Stimulated activated CD4-positive, alpha-beta T cell treated with anti-CD3 and anti-CD28 coated beads, Interleukin-2, amount 100 ng/mL, for 4 hours (primary cell): ENCODE data around the gene INPP5J.
"Not testable (repeated sequence)": the region's sequence is repeated elsewhere in the genome, so short reads cannot be mapped to it uniquely, and the experiment has no call there.

Experiments used
- DNase-seq: peaks from one replicate; pipeline ENCODE4 v3.0.0-alpha.2; 2020; ENCODE audit warnings: low read depth

Gene INPP5J

DNA sequence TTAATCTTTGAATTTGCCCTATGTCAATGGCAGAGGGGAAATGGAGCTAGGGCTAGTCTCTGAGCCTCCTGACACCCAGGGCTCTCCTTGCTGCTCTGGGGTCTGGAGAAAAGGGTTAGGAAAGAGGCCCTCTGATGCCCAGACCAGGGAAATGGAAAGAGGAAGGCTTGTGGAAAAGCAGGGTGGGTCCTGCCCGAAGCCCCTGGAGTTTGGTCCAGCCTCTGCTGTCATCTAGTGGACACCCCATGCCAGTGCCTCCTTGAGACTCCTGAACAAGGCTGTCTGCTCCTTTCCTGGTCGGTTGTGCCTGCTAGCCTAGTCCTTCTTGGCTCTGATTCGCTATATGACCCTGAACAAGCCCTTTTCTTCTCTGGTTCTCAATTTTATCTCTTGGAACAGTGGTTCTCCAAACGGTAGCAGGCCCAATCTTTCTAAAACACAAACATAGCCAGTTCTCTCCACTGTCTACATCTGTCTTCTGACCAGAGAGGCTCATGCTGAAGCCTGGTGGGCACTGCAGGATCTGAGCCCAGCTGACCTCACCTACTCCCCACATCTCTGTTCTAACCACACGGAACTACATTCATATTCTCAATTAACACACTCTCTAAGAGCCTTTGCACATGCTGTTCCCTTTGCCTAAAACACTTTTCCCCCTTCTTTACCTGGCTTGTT lies 26.3 kb downstream of the INPP5J start:
- no peak for DNase-seq

DNA sequence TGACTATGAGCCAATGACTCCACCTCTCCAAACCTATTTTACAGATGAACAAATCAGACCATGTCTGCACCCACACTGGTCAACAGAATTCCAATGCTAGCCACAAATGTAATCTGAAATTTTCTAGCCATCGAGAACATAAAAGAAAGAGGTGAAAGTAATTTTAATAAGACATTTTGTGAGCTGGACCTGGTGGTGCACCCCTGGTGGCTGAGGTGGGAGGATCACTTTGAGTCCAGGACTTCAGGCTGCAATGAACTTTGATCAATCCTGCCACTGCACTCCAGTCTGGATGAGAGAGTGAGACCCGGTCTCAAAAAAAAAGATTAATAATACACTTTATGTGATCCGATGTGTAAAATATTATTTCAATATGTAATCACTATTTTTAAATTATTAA lies 27.8 kb downstream of the INPP5J start:
- DNase-seq, result no peak

DNA sequence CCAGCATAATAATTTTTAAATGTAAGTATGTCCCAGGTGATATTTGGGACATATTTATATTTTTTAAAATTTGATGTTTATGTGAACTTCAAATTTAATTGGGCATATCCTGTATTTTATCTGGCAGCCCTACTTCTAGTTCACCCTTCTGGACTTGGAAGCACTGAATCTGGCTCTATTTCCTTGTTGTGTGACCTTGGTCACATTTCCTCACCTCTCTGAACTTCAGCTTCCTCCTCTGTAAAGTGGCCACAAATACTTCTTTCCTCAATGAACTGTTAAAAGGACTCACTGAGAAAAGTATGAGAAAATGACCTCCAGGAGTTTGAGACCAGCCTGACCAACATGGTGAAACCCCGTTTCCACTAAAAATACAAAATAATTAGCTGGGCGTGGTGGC lies 29.1 kb downstream of the INPP5J start:
- DNase-seq, result no peak

DNA sequence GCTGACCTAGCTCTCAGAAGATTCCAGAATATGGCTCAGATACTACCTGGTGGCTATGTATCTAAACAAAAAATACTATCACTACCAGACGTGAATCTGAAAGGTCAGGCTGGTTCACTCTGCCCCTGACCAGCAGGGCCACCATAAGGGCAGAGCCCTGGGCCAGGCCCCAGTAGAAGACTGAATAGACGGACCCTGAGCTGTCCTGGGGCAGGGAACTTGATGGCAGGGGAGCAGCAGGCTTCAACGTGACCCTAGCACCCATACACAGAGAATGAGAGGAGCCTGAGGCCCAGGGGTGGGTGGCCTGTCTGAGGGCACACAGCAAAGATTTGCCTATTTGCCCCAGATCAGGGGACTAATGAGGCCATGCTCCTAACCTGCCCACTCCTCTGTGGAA lies 30.6 kb downstream of the INPP5J start:
- DNase-seq, result no peak

DNA sequence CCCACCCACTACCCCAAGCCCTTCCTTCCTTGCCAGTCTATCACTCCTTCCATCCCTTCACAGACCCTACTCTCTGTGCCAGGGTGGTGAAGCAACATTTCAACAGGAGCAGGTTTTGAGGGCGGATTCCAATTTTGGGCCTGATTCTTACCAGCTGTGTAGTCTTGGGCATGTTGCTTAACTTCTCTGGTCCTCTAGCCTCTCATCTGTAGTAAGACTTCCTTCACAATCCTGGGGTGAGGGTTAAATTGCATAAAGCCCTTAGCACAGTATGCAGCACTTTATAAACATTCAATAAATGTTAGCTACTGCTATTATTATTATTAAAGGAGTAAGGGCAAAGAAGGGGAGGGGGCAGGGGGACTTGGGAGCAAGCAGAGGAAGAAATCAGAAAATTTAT lies 32.2 kb downstream of the INPP5J start:
- DNase-seq, result no peak

DNA sequence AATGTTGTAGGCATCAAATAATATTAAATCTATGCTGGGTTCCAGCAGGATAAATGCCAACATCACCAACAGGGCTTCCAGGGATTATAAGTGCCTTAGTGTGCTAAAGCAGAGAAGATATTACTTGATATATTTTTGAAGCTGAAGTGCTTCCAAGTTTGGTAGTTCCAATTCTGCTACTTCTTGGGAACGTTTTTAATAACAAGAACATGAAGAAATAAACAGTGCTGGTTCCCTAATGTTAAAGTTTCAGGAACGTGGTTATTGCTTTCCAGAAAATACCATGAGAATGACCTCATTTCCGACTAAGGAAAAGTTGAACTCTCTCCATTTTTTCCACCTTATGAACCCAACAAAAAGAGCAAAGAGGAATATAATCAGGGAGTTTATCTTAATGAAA lies 32.7 kb downstream of the INPP5J start:
- DNase-seq, result no peak

DNA sequence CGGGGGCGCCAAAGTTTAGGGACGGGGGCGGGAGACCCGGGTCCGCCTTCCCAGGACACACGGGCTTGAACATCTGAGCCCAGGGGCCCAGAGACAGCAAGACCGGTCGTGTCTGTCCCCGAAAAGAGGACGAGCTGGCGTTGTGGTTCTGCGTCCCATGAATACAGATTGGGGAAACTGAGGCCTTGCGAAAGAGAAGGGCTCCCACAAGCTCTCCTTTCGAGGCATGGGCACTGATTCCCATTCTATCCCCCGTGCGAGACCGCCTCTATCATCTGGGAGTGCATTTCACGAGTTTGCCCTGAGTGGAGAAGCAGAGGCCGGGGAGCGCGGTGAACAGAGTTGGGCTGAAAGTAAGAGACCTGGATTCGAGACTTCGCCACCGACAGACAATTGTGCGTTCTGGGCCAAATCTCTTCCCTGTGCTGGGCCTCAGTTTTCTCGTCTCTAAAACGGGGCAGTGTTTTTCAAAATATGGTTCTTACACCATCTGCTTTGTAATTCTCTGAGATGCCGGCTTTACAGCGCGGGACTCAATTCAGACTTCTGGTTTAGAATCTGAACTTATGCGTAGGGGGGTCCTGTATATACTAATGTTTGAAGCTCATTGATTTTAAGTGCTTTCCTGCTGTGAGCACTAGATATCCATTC lies 37.7 kb downstream of the INPP5J start:
- no peak for DNase-seq

DNA sequence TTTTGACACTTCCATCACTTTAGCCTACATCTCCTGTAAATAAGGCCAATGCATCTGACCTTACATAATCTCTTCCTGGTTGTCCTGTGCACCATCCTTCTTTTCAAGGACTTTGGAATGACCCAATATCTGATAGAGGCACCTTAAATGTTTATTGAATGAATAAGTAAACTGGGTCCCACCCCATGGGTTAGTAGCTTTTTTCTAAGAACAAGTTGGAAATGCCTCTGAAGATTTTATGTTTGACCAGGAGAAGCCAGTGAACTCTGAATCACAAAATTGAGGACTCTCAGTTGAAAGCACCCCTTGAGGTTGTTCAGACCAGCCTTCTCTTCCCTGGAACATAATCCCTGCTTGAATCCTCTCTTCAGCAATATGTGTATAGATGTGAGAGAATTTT lies 38.6 kb downstream of the INPP5J start:
- no peak for DNase-seq

DNA sequence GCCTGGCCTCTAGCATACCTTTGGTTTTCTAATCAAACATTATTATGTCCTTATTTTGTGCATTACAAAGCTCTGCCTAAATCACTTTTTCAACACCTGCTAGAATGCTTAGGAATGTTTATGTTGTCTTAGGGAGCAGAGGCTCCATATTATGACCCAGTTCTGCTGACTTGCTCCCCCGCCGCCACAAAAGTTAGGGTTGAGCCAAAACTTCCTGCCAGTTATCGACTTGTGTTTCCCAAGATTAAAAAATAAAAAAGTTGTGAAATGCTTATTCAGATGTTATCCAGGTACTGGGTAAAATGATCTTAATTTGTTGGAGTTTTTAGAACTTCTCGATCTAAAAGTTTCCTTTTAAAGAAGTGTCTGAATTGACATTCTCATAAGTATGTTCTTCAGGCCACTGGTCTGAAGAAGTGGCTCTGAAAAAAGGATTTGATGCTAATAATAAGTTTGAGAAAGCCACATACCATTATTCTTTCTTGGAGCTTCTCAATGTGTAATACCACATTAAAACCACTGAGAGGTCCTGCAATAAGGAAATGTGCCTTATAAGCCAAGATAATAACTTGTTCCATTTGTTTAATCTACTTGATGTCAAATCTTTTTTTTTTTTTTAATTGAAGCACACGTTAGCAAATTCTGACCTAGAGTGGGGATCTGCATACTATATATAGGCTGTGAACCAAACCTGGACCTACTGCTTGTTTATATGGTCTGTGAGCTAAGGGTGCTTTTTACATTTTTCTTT lies 39.4 kb downstream of the INPP5J start:
- DNase-seq, result no peak

DNA sequence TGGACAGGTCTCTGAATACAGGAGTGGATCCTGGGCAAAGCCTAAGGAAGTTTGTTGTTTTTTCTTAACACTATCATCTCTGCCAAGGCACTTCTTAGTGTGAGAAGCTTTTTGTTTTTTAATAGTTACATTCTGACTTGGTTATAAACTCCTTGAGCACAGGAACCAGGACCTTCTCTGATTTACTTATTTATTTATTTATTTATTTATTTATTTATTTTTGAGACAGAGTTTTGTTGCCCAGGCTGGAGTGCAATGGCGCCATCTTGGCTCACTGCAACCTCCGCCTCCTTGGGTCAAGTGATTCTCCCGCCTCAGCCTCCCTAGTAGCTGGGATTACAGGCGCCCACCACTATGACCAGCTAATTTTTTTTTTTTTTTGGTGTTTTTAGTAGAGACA lies 48.2 kb downstream of the INPP5J start:
- no peak for DNase-seq

DNA sequence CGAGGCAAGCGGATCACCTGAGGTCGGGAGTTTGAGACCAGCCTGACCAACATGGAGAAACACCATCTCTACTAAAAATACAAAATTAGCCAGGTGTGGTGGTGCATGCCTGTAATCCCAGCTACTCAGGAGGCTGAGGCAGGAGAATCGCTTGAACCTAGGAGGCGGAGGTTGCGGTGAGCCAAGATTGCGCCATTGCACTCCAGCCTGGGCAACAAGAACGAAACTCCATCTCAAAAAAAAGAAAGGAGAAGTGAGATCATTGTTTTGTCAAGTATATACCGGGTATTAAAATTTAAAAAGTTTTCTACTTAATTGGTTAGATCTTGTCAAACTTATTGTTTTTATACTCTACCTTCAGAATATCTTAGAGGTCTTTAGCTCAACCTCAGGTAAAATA lies 49.0 kb downstream of the INPP5J start:
- not testable (repeated sequence) for DNase-seq

DNA sequence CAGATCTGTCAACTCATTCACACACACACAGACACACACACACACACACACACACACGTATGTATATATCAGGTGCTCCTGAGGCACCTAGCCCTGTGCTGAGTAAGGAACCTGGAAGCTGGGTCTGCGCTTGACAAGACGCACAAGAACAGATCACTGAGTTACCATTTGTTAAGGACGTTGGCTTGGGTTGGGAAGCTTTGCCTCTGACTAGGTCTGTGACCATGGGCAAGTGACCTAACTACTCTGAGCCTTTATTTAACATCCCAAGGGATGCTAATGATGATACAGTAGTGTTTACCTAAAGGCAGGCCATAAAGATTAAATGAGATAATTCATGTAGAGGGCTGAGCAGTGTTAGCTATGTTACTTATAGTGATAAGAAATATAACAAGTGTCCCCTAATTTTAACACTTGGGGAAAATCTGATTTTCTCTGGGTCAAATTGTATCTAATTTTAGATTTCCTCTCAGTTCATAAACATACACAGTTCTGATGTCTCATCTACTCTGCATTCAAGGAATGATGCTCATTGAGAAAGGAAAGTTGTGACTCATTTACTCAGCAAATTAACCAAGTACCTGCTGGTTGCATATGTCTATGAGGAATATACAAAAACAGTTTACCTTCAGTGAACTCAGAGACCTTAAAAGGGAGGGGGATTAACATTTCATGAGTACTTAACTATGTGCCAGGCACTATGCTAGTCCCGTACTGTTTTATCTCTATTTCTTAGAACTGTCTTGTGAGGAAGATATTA lies 50.8 kb downstream of the INPP5J start:
- no peak for DNase-seq

DNA sequence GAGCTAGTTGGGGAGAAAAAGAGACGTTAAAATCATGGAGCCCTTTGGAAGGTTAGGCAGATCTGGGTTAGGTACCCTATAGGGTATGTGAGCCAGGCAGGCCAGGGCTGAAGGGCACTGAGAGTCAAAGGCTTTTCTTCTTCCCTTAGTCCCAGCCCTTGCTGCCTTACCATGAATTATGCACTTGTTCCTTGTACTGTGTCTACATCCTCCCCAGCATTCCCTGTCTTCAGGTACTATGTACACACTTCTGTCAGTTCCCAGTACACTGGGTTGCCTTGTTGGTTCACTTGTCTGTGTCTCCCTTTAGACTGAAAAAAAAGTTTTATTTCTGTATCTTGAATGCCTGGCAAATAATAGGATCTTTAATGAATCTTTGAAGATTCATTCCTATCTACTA lies 54.2 kb downstream of the INPP5J start:
- DNase-seq, result no peak

DNA sequence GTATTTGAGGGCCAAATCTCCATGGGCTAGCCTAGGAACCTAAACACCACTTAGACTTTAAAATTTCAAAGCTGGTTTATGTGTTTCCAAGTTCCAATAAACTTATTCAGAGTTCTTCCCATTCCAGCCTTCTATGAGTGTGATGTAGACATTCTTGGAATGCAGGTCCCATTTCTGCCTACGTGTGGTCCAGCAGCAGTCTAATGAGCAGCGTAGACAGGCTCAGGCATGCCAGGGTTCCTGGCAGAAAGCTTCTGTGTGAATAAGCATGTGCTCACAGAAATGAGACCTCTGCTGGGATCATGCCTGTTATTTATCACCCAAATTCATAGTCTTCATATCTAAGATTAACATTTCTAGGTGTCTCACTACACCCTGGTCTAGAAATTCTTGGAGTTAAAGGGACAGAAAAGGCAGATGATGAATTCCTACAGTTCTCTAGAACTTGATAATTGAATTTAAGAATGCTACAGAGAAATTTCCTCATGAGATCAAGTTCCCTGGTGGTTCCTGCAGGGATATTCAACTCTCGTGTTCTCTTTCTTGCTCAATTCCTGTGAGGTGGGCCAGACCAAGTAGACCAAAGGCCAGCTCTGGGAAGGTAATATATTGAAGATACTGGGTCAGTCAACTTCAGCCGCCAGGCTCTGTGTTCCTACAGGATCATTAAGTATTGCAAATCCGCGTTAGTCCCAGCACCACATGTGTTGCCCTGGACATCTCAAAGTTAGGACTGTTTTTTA lies 54.8 kb downstream of the INPP5J start:
- DNase-seq, result no peak

DNA sequence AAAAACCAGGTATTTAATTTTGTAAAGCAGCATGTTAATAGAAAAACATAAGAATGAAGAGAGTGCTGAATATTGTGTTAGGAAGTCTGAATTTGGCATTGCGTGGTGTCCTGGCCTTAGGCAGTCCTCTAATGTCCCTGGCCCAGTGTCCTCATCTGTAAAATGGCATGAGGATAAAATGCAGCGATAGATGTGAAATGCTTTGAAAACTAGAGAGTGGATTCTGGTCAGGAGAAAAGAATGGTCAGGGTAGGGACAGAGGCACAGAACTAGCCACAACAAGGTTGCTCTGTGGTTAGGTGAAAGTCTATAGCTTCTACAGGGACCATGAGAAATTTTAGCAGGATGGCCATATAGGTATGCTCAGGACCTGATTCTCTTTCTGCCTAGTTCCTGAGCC lies 56.1 kb downstream of the INPP5J start:
- DNase-seq, result no peak

DNA sequence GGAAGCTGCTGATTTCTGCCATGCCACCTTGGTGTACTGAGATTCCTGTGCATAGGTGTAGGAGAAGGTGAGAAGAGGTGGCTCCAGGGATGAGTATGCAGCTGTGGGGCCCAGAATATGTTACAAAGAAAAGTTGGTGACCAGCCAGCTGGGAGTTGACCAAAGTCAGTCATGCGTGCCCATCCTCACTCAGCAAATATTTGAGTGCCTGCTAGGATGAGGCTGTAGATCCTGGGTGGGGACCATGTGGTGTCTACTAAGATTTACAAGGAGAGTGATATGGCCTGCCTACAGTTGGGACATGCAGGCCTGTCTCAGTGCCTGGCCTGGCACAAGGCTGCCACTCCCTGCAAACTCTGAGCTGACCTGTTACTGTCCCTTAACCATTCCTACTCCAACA lies 56.6 kb downstream of the INPP5J start:
- no peak for DNase-seq

DNA sequence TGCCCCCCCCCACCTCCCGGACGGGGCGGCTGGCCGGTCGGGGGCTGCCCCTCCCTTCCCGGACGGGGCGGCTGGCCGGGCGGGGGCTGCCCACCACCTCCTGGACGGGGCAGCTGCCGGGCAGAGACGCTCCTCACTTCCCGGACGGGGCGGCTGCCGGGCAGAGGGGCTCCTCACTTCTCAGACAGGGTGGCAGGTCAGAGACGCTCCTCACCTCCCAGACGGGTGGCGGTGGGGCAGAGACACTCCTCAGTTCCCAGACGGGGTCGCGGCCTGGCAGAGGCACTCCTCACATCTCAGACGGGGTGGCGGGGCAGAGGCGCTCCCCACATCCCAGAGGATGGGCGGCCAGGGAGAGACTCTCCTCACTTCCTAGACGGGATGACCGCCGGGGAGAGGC lies 61.2 kb downstream of the INPP5J start:
- no peak for DNase-seq
